Keratinocyte (primary cell): ENCODE results near the gene ACOT4. TPM values are rescaled to one million over a fixed set of nuclear protein-coding genes. Genes with fewer than 3 reads are reported as not detected.

Source experiments
- DNase-seq: peaks from one replicate; pipeline ENCODE4 v3.0.0-alpha.2; 2011; ENCODE audit warnings: low read depth, missing footprints, low spot score
- FAIRE-seq: peaks from 2 replicates; lab custom pipeline; 2011; peaks lifted over from hg19 to GRCh38; lab: Jason Lieb, UNC
- H2AFZ ChIP-seq: 2 replicates; pipeline ENCODE4 v1.6.0; 2012; ENCODE audit warnings: low read length, control low read depth, inconsistent platforms; ENCODE audit not compliant: control insufficient read depth
- H3K27ac ChIP-seq: 2 replicates; pipeline ENCODE4 v1.5.1; 2011; ENCODE audit warnings: low read length; ENCODE audit not compliant: control insufficient read depth, insufficient read depth
- H3K27me3 ChIP-seq: 3 replicates; pipeline ENCODE4 v1.6.0; 2011; ENCODE audit warnings: low read length; ENCODE audit not compliant: control insufficient read depth, insufficient read depth; ENCODE audit errors: extremely low read depth
- H3K36me3 ChIP-seq, 2 experiments: 2 replicates in 1 of 2; 3 replicates in 1 of 2; pipeline ENCODE4 v1.5.1; 2011; ENCODE audit warnings: low read length in 2 of 2, mild to moderate bottlenecking in 1 of 2; ENCODE audit not compliant: control insufficient read depth in 2 of 2, insufficient read depth in 2 of 2; ENCODE audit errors: extremely low read depth in 1 of 2
- H3K4me1 ChIP-seq: 3 replicates; pipeline ENCODE4 v1.5.1; 2011; ENCODE audit warnings: low read length; ENCODE audit not compliant: control insufficient read depth, insufficient read depth; ENCODE audit errors: extremely low read depth
- H3K4me2 ChIP-seq: 3 replicates; pipeline ENCODE4 v1.6.0; 2011; ENCODE audit warnings: low read depth, low read length; ENCODE audit not compliant: control insufficient read depth, insufficient read depth; ENCODE audit errors: extremely low read depth
- H3K4me3 ChIP-seq, 3 experiments: fragments of 200-600 bp in 1 of 3; sonication (generic) in 1 of 3; 2 replicates in 2 of 3; 3 replicates in 1 of 3; pipeline ENCODE4 v1.5.1; 2011 to 2016; ENCODE audit warnings: low read length in 3 of 3, mild to moderate bottlenecking in 3 of 3, control low read depth in 2 of 3, inconsistent platforms in 1 of 3, low read depth in 1 of 3, mixed read lengths in 1 of 3, mixed run types in 1 of 3, moderate library complexity in 1 of 3; ENCODE audit not compliant: control insufficient read depth in 2 of 3, insufficient read depth in 2 of 3; ENCODE audit errors: extremely low read depth in 1 of 3
- H3K79me2 ChIP-seq: 2 replicates; pipeline ENCODE4 v1.6.0; 2012; ENCODE audit warnings: low read length; ENCODE audit not compliant: control insufficient read depth, insufficient read depth
- H3K9ac ChIP-seq: 3 replicates; pipeline ENCODE4 v1.6.0; 2011; ENCODE audit warnings: low read length; ENCODE audit not compliant: control insufficient read depth, insufficient read depth; ENCODE audit errors: extremely low read depth
- H3K9me1 ChIP-seq: 3 replicates; pipeline ENCODE4 v1.6.0; 2011; ENCODE audit warnings: low read length; ENCODE audit not compliant: control insufficient read depth, insufficient read depth; ENCODE audit errors: extremely low read depth
- H3K9me3 ChIP-seq: 2 replicates; pipeline ENCODE4 v1.5.1; 2012; ENCODE audit warnings: low read depth, low read length; ENCODE audit not compliant: control insufficient read depth
- H4K20me1 ChIP-seq: 3 replicates; pipeline ENCODE4 v1.6.0; 2011; ENCODE audit warnings: low read length; ENCODE audit not compliant: control insufficient read depth, insufficient read depth; ENCODE audit errors: extremely low read depth
- CTCF ChIP-seq, 3 experiments: IDR thresholded peaks in 1 of 3; conservative IDR thresholded peaks in 1 of 3; optimal IDR thresholded peaks in 1 of 3; 2 replicates in 2 of 3; 3 replicates in 1 of 3; pipeline versions ENCODE3 to v1.5.1; 2011; ENCODE audit warnings: low read length in 3 of 3, mild to moderate bottlenecking in 3 of 3, moderate library complexity in 2 of 3, control low read depth in 1 of 3, inconsistent platforms in 1 of 3; ENCODE audit not compliant: insufficient read depth in 2 of 3; ENCODE audit errors: extremely low read depth in 1 of 3
- EZH2 ChIP-seq: IDR thresholded peaks from one replicate; pipeline ENCODE4 v1.6.1; 2012; ENCODE audit warnings: inconsistent platforms, mild to moderate bottlenecking, low read length, moderate library complexity
- dilution Hi-C: fragments of 300-500 bp; cut with MboI; formaldehyde crosslinking; loops from one replicate; pipeline ENCODE4 v1.7.0; 2020; ENCODE audit warnings: low sequenced_read_pairs; ENCODE audit not compliant: extremely low pct_ligation_motif_present
- polyA plus RNA-seq, 5 experiments: library from polyadenylated mRNA; depleted of rRNA in 3 of 5; stranded (reverse) in 3 of 5; stranded (forward) in 1 of 5; unstranded in 1 of 5; fragments of >200 nt; gene quantifications; 1 replicate in 1 of 5; 2 replicates in 3 of 5; 3 replicates in 1 of 5; pipeline versions ENCODE4 v1.2.1 to v1.2.3, GENCODE V29; 2011 to 2012; ENCODE audit warnings: missing spikeins in 2 of 5, low read depth in 1 of 5, low replicate concordance in 1 of 5

The ACOT4 gene
- polyA plus RNA-seq, 1 donor (not counting 4 experiments of a cell fraction or from before 2014, with no cell fraction given), result 0.29 TPM

- peak overlapping the region in 1 of 3 experiments; percentile 63 for H3K4me3 ChIP-seq
- no peak overlapping the region for H3K9ac ChIP-seq
- peak overlapping the region; percentile 80 for H3K4me2 ChIP-seq
- no peaks in the 10 kb centered on the region for H3K9me3 ChIP-seq
- DNase-seq (no peak), FAIRE-seq (no peak)
- H4K20me1 ChIP-seq, result no peaks in the 10 kb centered on the region
- no peaks in the 10 kb centered on the region for H3K9me1 ChIP-seq
- dilution Hi-C loops, result no loop called here
- no peak overlapping the region for H3K27ac ChIP-seq
- no peaks in the 10 kb centered on the region for H3K36me3 ChIP-seq
- no peaks in the 10 kb centered on the region for H3K27me3 ChIP-seq
- peaks cover 5% of the 10 kb centered on the region for H3K4me1 ChIP-seq
- no peak for TF ChIP-seq EZH2
- no peak for TF ChIP-seq CTCF (optimal IDR thresholded peaks at IDR 0.05 in 1 of 3, IDR thresholded peaks at IDR 0.05 in 1 of 3, conservative IDR thresholded peaks at IDR 0.05 in 1 of 3; ENCODE audit: extremely low read depth in 1 of 3, insufficient read depth in 2 of 3, low read length in 3 of 3)
- H3K79me2 ChIP-seq, result no peaks in the 10 kb centered on the region
- H2AFZ ChIP-seq, result no peak overlapping the region
These were observed 21.8 kb downstream of the ACOT4 start for GRCh38 chr14:73613419-73613963.

GRCh38 chr14:73616831-73617230 lies 25.2 kb downstream of the ACOT4 start:
- Histone ChIP-seq H4K20me1 (no peaks in the 10 kb centered on the region), H3K4me3 (no peak overlapping the region), H3K27ac (no peak overlapping the region), H3K9me1 (no peaks in the 10 kb centered on the region), H3K79me2 (no peaks in the 10 kb centered on the region), H2AFZ (no peak overlapping the region), H3K9ac (no peak overlapping the region), H3K36me3 (no peaks in the 10 kb centered on the region), H3K27me3 (no peaks in the 10 kb centered on the region), H3K4me1 (peaks cover 5% of the 10 kb centered on the region), H3K9me3 (no peaks in the 10 kb centered on the region), H3K4me2 (no peak overlapping the region)
- DNase-seq (no peak), FAIRE-seq (no peak)
- dilution Hi-C loops, result no loop called here
- TF ChIP-seq EZH2 (no peak), CTCF (optimal IDR thresholded peaks at IDR 0.05 in 1 of 3, IDR thresholded peaks at IDR 0.05 in 1 of 3, conservative IDR thresholded peaks at IDR 0.05 in 1 of 3; ENCODE audit: extremely low read depth in 1 of 3, insufficient read depth in 2 of 3, low read length in 3 of 3) (no peak)
